HG03354 (cell line): ENCODE measurements around the gene SOHLH1.
"Not testable (repeated sequence)": the region's sequence is repeated elsewhere in the genome, so short reads cannot be mapped to it uniquely, and the experiment has no call there.

Experiments
- ATAC-seq: cut with Tn5 transposase; IDR thresholded peaks from one replicate; pipeline ENCODE4 v1.9.1; 2021; ENCODE audit warnings: mild to moderate bottlenecking; ENCODE audit not compliant: unreplicated experiment, poor library complexity, severe bottlenecking

Gene SOHLH1

DNA sequence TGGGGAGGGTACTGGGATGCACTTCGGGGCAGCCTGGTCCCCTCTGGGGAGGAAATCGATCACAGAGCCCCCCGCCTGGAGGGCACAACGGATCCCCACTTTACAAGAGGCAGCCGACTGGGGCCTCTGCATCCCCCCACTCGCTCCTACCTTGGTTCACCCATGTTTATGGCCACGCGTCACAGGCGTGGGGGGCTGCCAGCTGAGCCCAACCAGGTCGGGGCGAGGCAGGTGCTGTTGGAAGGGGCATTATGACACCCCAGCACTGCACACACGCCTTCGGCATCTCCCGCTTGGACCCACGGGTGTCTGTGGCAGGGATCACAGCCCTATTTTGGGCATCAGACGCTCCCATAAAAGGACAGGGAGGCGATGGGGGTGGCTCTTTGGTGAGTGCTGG is 14.6 kb downstream of the SOHLH1 start:
- no peak for ATAC-seq

DNA sequence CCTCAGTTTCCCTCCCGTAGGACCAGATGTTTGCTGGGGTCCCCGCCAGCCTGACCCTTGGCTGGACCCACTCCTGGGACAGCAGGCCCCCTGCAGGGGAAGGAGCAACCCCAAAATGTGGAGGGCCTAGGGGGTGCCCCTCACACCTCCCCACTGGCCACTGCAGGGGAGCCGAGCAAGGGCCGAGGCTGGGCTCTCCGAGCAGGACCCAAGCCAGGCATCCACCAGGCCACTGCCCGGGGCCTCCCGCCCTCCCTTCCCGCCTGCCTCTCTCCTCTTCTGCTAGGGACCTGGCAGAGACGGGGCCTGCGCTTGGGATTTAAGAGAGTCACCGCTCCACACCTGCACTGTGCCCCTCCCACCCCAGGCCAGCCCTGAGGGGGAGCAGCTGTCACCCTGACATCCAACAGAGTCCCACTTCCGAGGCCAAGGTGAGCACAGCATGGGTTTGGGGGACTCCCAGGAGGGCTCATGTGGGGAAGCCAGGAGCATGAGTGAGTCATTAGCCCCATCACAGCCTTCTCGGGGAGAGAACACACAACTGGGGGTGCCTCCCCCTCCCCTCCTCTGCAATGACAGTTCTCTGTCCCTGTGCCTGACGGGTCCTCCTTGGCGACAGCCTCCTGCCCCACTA is 15.8 kb downstream of the SOHLH1 start:
- ATAC-seq = no peak

DNA sequence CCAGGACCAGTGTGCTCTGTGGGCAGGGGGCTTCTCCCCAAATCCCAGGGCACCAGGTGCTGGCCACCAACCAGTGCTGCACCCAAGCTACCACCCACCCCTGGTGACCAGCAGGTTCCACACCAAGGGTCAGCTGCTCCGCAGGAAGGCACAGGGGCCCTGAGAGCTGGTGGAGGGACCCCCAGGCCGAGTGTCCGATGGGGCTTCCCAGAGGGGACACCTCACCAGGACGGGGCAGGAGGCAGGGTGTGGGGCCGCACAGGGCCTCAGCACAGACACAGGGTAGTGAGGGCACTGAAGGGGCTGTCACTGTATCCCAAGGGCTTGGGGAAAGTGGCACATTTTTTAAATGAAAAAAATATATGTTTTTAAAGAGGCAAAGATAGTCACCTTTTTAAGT is 18.1 kb downstream of the SOHLH1 start:
- ATAC-seq = no peak

DNA sequence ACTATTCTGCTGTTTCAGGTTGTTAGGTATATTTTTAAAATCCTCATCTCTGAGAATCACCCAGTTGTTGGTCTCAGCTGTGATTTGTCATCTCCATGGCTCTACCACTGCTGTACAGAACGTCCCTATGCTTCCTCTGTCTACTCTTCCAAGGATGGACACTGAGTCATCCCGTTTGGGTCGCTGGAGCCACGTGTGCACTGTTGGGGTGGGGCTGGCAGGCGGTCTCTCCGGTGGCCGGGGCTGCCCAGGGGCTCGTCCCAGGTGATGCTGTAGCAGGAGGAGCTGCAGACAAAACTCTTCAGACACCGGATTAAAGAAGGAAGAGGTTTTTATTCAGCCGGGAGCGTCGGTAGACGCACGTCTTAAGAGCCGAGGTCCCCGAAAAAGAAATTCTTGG is 19.2 kb downstream of the SOHLH1 start:
- no peak for ATAC-seq

DNA sequence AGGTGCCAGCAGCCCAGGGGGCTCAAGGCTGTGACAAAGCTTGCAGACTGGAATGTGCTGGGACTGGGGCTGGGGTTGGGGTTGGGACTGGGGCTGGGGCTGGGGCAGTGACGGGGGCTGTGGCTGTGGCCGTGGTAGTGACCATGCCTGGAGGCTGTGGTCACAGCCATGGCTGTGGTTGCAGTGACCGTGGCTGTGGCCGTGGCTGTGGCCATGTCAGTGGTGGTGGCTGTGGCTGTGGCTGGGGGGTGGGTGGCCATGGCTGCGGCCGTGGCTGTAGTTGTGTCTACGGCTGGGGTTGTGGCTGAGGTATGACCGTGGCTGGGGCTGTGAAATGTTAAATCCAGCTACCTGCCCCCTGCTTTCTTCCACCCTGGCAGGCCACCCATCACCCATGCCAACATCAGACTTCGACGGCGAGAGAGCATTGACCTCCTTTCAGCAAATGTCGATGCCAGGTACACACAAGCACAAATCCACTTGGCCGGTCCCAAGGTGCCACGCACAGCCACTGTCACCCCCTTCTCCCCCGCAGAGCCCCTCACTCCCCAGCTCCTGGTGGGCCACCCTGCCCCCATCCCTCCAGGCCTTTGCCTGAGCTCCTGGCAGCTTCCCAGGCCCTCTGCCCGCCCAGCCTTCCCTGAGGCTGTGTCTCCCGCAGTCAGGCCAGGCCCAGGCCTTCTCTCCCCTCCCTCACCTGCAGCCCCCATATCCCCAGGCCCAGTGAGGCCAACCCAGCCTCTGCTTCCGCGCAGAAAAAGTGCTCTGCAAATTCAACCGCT is 20.9 kb downstream of the SOHLH1 start:
- ATAC-seq = no peak

DNA sequence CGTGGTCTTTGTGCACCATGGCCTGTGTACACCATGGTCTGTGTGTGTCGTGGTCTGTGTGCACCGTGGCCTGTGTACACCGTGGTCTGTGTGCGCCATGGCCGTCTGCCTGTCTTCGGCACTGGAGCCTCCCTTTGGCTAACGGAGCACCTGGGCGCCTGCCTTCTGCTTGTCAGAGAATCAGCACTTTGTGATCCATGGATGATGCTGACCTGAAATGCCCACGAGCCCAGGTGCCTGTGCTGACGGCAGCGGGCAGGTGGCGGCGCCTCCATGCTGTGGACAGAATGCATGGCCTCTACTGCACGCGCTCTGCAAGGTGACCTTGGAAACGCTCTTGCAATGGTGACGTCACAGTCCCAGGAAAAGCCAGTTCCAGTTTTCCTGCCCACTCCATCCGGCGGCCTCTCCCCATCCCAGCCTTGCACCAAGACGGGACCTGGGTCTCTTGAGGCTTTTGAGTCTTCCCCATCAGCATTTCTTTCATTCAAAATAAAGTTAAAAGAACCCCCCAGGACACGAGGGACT is 21.6 kb downstream of the SOHLH1 start:
- ATAC-seq = no peak

DNA sequence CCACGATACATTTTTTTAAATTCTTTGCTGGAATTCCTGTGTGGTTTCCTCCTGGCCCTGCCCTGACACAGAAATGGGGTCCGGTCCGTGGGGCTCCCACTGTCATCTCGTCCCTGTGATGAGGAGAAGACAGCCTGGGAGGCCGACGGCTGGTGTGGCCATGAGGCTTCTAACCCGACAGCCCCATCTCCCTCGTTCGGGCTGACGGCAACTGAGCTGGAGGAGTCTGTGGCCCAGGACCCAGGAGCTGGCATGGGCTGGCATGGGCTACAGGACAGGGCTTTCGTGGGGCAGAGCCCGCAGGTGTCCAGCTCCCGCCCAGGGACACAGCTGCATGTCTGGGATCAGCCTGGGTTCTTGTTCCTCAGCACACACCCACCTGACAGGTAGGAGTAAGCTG is 22.4 kb downstream of the SOHLH1 start:
- no peak for ATAC-seq

DNA sequence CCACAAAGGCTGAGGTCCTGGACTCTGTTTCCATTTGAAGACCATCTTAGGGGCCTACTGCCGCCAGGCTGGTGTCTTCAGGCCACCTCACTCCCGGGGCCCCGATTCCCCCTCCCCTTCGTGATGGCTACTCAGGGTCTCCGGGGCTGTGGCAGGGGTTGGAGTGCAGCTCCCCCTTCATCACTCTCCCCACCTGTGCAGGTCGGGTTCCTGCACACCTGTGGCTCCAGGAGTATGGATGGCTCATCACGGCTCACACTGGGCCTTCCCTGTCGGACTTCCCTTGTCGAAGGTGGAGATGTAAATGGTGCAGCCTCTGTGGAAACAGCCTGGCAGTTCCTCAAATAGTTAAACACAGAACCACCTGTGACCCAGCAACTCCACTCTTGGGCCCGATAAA is 24.3 kb downstream of the SOHLH1 start:
- ATAC-seq = no peak

DNA sequence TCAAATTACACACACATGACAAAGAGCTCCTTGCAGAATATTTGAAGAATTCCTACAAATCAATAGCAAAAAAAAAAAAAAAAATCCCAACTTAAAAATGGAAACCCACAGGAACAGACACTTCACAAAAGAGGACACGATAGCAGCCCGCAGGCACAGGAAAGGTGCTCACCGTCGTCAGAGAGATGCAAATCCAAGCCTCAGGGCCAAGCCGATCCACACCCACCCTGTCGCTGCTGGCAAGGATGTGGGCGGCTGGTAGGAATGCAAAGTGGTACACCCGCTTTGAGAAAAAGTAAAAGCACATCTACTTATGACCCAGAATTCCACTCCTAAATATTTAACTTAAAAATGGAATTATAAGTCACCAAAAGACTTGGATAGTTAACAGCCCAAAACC is 25.3 kb downstream of the SOHLH1 start:
- ATAC-seq = no peak

DNA sequence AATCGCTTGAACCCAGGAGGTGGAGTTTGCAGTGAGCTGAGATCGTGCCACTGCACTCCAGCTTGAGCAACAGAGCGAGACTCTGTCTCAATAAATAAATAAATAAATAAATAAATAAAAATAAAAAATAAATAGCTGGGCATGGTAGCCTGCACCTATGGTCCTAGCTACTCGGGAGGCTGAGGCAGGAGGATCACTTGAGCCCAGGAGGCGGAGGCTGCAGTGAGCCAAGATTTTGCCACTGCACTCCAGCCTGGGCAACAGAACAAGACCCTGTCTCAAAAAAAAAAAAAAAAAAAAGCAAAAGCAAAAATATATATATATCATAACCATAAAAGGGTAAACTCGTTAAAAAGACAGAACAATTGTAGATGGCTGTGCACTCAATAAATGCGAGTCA is 26.5 kb downstream of the SOHLH1 start:
- ATAC-seq = not testable (repeated sequence)

DNA sequence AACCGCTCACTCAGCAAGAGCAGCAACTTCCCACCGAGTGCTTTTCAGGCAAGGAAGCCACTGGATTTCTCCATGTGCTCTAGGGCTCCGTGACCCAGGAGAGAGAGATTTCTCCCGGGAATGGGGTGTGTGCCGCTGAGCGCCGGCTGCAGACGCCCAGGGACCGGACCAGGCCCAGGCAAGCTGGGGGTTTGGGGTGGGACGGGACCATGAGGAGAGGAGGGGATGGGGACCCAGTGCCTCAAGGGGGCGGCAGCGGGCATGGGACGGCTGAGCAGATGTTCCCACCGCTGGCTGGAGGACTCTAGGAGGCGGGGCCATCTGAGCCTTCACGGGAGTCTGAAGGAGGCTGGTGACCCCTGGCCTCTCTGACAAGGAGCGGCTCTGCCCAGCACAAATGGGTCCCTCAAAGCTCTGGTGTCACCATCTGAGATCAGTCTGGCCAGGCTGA is 27.7 kb downstream of the SOHLH1 start:
- ATAC-seq = no peak

DNA sequence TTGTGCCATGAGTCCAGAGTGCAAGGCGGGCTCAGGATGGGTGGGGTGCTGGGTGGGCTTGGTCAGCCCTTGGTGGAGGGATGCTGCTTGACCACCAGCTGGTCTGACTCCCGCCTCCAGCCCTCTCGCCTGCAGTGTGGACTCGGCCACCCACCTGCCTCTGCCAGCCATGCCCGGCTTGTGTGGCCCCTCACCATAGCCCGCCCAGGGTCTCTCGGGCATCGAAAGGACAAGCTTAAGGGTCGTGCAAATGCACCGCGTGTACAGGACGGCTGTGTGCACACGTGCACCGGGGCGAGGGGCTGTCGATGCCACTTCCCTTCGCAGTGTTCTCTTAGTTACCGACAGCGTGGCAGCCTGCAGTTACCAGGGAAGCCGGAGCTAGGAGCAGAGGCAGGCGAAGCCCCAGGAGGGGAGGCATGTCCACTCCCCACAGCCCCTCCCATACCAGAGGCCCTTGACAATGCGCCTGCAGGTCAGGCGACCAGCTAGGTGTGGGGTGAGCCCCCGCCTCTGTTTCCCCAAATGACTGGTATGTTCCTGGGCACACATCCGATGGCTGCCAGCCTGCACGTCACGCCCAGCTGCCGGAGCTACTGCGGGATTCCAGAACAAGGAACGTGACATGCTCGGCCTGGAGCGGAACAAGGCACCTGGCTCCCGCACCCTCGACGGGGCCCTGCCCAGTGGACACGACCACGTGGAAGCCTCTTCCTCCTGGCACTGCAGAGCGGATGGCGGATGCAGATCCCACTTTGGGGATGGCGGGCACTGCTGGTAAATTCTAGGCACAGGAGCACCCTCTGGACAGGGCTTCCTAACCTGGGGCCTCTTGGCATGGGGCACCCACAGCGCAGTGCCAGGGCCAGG is 28.3 kb downstream of the SOHLH1 start:
- ATAC-seq = no peak

DNA sequence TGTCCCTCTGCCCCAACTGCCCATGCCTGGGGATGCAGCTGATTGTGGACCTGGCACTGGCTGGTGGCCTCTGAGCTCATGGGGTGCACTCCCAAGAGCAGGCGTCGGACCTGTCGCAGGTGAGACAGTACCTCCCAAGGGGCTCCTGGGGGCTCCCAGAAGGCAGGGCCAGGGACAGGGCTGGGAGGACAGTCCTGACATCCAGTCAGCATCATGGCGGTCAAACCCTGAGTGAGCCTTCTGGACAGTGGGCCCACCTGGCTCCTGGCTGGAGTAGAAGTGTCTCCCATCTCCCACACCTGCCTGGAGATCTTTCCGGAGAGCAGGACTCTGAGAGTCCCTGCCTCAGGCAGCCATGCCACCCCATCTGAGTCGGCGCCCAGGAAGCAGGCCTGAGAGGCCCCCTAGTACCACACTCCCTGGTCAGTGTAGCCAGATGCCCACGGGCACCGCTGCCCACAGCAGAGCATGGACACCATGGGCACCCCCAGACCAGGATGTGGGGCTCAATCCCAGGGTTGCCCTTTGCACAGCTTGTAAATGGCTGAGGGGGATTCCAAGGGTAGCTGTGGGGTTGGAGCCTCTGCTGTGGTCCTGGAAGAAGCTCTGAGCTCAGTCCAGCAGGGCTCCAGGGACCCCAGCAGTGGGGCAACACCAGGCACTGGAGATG is 29.5 kb downstream of the SOHLH1 start:
- ATAC-seq = no peak

DNA sequence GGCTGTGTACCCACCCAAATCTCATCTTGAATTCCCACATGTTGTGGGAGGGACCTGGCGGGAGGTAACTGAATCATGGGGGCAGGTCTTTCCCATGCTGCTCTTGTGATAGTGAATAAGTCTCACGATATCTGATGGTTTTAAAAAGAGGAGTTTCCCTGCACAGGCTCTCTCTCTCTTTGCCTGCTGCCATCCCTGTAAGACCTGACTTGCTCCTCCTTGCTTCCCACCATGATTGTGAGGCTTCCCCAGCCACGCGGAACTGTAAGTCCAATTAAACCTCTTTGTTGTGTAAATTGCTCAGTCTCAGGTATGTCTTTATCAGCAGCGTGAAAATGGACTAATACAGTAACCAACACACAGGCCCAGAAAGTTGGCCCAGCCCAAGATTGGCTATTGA is 30.3 kb downstream of the SOHLH1 start:
- not testable (repeated sequence) for ATAC-seq

DNA sequence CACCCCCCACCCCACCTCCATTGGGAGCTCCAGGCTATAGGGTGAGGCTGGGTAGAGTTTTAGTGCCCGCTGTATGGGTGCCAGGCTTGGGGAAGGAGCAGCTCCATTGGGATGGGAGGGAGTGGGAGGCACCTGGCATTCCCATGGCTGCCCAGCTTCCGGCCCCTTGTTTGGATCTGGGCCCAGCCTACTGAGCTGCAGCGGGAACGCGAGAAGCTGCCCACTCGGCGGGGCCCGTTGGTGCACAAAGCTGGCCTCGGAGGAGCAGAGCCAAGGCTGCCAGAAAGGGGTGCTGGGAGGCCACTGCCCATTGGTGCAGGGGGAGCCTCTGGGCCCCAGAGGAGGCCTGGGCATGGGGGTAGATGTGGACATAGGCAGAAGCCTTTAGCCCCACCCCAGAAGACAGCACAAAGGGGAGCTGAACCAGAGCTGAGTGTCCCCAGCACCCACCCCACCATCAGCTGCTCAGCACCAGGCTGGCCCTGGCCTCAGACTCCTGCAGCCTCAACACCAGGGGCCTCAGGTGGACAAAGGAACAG is 31.7 kb downstream of the SOHLH1 start:
- no peak for ATAC-seq

DNA sequence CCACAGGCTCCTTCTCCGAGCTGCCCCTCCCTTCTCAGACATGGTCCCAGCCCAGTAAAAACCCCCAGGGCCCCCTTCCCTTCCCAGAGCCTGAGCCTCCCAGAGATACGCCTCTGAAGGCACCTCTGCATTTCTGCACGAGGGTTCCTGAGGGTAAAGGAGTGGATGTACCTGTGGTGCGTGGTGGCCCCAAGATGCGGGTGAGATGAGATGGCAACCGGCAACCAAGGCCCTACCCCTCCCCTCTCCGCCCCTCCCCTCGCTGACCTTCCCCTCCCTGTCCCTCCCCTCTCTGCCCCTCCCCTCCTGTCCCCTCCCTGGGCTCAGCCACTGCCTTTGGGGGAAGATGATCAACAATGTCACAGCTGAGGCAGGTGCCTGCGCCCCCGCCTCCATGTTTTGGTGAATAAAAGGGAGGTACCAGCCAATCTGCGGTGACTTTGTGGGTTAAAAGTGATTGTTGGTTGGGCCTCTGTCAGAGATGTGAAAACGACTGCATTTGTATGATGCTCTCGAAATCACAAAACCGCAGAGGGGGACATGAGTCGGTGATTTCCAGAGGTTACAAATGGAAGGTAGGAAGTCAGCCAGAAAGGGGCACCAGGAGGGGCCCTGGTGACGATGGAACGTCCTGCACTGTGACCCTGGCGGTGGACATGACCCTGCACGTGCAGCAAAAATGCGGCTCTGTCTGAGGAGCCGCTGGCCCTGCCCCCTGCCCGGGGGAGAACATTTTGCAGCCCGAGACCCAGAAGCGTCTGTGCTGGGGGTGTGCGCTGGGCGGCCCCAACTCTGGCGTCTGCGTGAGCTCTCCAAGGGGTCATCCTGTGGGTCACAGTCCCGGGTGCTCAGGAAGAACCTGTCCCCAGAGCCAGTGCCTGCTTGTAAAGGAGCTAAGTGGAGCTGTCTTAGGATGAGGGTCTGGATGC is 32.5 kb downstream of the SOHLH1 start:
- ATAC-seq = no peak

DNA sequence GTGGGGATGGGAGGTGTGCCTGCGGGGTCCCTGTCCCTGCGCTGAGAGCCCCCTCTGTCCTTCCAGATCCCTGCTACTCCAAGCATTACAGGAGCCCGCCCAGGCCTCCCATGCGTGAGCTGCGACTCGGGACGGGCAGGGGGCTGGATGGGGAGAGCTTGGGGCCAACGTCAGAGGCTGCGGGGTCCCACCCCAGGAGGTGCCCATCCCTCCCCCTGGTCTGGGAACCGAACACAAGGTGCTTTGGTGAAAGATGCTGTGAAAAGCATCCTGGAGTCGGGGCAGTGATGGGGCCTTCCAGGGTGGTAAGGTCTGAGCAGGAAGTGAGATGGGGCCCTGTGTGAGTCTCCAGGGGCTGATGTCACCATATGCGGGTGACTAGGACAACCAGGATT is 33.5 kb downstream of the SOHLH1 start:
- no peak for ATAC-seq
